Fibroblast of pulmonary artery (primary cell): Measurements from ENCODE around the gene SERPINE2.

Experiments used
- DNase-seq: peaks from one replicate; pipeline ENCODE4 v3.0.0-alpha.2; 2010; ENCODE audit warnings: low read depth
- H3K4me3 ChIP-seq: replicated peaks from 2 replicates; pipeline ENCODE4 v1.5.1; 2011; ENCODE audit warnings: low read depth, mild to moderate bottlenecking, control low read depth, low read length, moderate library complexity
- CTCF ChIP-seq: IDR thresholded peaks from 2 replicates; pipeline ENCODE4 v1.5.1; 2011; ENCODE audit warnings: mild to moderate bottlenecking, control low read depth, low read length, inconsistent platforms; ENCODE audit errors: missing control alignments

SERPINE2 gene, protein sequence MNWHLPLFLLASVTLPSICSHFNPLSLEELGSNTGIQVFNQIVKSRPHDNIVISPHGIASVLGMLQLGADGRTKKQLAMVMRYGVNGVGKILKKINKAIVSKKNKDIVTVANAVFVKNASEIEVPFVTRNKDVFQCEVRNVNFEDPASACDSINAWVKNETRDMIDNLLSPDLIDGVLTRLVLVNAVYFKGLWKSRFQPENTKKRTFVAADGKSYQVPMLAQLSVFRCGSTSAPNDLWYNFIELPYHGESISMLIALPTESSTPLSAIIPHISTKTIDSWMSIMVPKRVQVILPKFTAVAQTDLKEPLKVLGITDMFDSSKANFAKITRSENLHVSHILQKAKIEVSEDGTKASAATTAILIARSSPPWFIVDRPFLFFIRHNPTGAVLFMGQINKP

GRCh38 chr2:224039080-224039769 is at the start of gene SERPINE2:
Gene SERPINE2 (minus strand): TSS chr2:224039286. CDS start chr2:224001900, 37,386 bp downstream.
- peak; percentile 58 for DNase-seq
- H3K4me3 ChIP-seq: peak within 1 kb of the TSS; percentile 78
- TF ChIP-seq CTCF: peak; percentile 34

GRCh38 chr2:224086226-224086914 is 47.3 kb upstream of the SERPINE2 start:
- peak; percentile 82 for DNase-seq
- no peak for TF ChIP-seq CTCF

GRCh38 chr2:224085811-224086210 is 46.7 kb upstream of the SERPINE2 start:
- H3K4me3 ChIP-seq: no peak overlapping the region
- TF ChIP-seq CTCF: no peak
- DNase-seq: no peak

More at GRCh38 chr2:224086226-224086914, 47.3 kb upstream of the SERPINE2 start:
- no peak overlapping the region for H3K4me3 ChIP-seq

- H3K4me3 ChIP-seq: no peak overlapping the region
- no peak for TF ChIP-seq CTCF
- DNase-seq: no peak
Measured at GRCh38 chr2:224085246-224085645, 46.2 kb upstream of the SERPINE2 start.

DNA sequence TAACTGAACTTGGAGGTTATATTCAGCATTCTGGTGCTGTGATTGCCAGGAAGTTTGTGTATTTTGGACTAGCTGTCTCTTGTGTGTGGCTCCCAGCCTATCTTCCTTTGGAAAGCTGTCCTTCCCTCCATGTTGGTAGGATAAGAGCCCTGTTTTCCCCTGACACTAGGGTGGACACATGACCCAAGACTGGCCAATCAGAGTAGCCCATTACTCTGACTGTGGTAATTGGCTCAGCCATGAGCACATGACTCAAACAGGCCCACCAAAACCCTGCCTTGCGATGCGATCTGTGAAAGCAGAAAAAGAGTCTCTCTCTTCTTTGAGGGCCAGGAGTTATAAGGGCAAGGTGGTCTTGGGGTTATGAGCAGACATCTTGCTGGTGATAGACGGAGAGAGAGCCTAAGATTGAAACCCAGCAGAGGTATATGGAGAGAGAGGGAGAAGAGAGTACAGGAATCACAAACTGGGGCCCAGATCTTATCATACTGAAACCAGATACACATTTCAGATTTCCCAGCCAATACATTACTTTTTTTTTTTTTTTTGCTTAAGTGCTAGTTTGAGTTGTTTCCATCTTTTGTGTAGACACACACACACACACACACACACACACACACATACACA is 45.3 kb upstream of the SERPINE2 start:
- TF ChIP-seq CTCF: no peak
- DNase-seq: no peak
- H3K4me3 ChIP-seq: no peak overlapping the region

DNA sequence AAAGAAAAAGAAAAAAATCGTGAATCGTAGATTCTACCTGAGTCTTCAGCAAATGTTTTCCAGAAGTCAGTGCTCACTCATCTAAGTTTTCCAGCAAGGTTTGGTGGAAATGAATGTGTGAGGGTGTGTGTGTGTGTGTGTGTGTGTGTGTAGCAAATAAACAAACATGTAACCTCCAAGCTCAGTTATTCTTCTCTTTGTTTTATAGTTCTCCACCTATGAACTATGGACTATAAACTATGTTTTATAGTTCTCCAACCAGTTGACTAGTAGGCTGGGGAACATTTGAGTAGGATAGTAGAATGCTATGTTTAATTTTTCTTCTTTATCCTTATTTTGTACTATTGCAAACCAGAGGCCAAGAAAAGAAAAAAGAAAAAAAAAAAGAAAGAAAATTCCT is 44.6 kb upstream of the SERPINE2 start:
- TF ChIP-seq CTCF: no peak
- no peak for DNase-seq

More for the DNA sequence above, 44.6 kb upstream of the SERPINE2 start:
- H3K4me3 ChIP-seq: no peak overlapping the region
